ENCODE results near the gene ATP11C. TPM values are rescaled to one million over a fixed set of nuclear protein-coding genes. Genes with fewer than 3 reads are reported as not detected.
"Not testable (repeated sequence)": the region's sequence is repeated elsewhere in the genome, so short reads cannot be mapped to it uniquely, and the experiment has no call there.

ATP11C gene
- total and polyA plus RNA-seq, 10 of the 15 experiments (the other 5 are each of a cell fraction or from before 2014, with no cell fraction given), result 16.2 to 44.0 (median 24.8) TPM

GRCh38 chrX:139842326-139843185 is 90.3 kb downstream of the ATP11C start (continued):
- TF ChIP-seq, protein P1, sequence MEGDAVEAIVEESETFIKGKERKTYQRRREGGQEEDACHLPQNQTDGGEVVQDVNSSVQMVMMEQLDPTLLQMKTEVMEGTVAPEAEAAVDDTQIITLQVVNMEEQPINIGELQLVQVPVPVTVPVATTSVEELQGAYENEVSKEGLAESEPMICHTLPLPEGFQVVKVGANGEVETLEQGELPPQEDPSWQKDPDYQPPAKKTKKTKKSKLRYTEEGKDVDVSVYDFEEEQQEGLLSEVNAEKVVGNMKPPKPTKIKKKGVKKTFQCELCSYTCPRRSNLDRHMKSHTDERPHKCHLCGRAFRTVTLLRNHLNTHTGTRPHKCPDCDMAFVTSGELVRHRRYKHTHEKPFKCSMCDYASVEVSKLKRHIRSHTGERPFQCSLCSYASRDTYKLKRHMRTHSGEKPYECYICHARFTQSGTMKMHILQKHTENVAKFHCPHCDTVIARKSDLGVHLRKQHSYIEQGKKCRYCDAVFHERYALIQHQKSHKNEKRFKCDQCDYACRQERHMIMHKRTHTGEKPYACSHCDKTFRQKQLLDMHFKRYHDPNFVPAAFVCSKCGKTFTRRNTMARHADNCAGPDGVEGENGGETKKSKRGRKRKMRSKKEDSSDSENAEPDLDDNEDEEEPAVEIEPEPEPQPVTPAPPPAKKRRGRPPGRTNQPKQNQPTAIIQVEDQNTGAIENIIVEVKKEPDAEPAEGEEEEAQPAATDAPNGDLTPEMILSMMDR (IDR thresholded peaks at IDR 0.05 in 2 of 3, conservative IDR thresholded peaks at IDR 0.05 in 1 of 3; ENCODE audit: control insufficient read depth in 2 of 3, extremely low read depth in 1 of 3, insufficient read depth in 1 of 3, low read depth in 3 of 3, low read length in 3 of 3), result no peak

DNA sequence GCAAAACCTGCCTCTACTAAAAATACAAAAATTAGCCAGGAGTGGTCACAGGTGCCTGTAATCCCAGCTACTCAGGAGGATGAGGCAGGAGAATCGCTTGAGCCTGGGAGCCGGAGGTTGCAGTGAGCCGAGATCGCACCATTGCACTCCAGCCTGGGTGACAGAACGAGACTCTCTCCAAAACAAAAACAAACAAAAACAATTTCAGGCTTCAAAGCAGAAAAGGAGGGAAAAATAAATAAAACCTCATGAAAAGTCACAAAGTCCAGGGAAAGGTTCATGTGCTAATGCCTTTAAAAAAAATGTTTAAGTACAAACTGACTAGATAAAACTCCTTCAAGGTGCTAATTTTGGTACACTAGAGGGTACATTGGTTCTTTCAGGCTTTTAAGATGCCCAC is 96.5 kb downstream of the ATP11C start:
- CTCF ChIA-PET; RAD21 ChIA-PET (ENCODE audit: unreplicated experiment); H3K79me2 ChIP-seq (ENCODE audit: control insufficient read depth, insufficient read depth, low read length); H3K9me3 ChIP-seq (replicated peaks; ENCODE audit: control insufficient read depth, insufficient read depth, low read length); ATAC-seq; H3K4me3 ChIP-seq; H3K27ac ChIP-seq (ENCODE audit: control insufficient read depth, insufficient read depth); POLR2A ChIA-PET; H4K20me1 ChIP-seq (ENCODE audit: control insufficient read depth, insufficient read depth); H3K36me3 ChIP-seq (ENCODE audit: control insufficient read depth in 2 of 2, insufficient read depth in 2 of 2, low read length in 1 of 2); H3K9ac ChIP-seq (ENCODE audit: control insufficient read depth, insufficient read depth, low read length); in situ Hi-C loops (cut with MboI); H3K4me2 ChIP-seq (ENCODE audit: control insufficient read depth, insufficient read depth); H2AFZ ChIP-seq (ENCODE audit: control insufficient read depth, low read depth, low read length); DNase-seq (ENCODE audit: low read depth, low spot score); BruUV-seq (replicated peaks); intact Hi-C loops (cut with micrococcal nuclease; ENCODE audit: unreplicated experiment); H3K4me1 ChIP-seq (ENCODE audit: control insufficient read depth, insufficient read depth, low read length); FAIRE-seq; SMC1A ChIA-PET (ENCODE audit: uncharacterized antibody, unreplicated experiment); H3K27me3 ChIP-seq (replicated peaks in 1 of 2; ENCODE audit: control insufficient read depth in 2 of 2, insufficient read depth in 2 of 2, low read length in 1 of 2): not testable (repeated sequence)
- WGBS (ENCODE audit: insufficient coverage, insufficient replicate concordance, low lambda C conversion rate, missing lambda C conversion rate), result 86% methylated on average over 5 of the region's 5 CpGs

GRCh38 chrX:139834879-139835278 is 98.0 kb downstream of the ATP11C start:
- ChIA-PET SMC1A (ENCODE audit: uncharacterized antibody, unreplicated experiment) (interaction anchor here (1.5 kb wide), 1 partner anchor 27 kb away, joined by 3 read pairs; no protein-coding TSS in a partner anchor), POLR2A (interaction anchor here (0.6 to 0.9 kb wide), 3 partner anchors 10 to 36 kb away, joined by 3 to 4 read pairs (median 3); no protein-coding TSS in a partner anchor), CTCF (no interaction called here), RAD21 (ENCODE audit: unreplicated experiment) (no interaction called here)
- Histone ChIP-seq H3K4me3 (no peak overlapping the region), H2AFZ (ENCODE audit: control insufficient read depth, low read depth, low read length) (no peak overlapping the region), H3K9me3 (replicated peaks; ENCODE audit: control insufficient read depth, insufficient read depth, low read length) (no peaks in the 10 kb centered on the region; the same call in 2 of the 3 replicates), H3K27ac (ENCODE audit: control insufficient read depth, insufficient read depth) (no peak overlapping the region), H3K4me2 (ENCODE audit: control insufficient read depth, insufficient read depth) (no peak overlapping the region), H4K20me1 (ENCODE audit: control insufficient read depth, insufficient read depth) (no peaks in the 10 kb centered on the region), H3K27me3 (replicated peaks in 1 of 2; ENCODE audit: control insufficient read depth in 2 of 2, insufficient read depth in 2 of 2, low read length in 1 of 2) (no peaks in the 10 kb centered on the region), H3K36me3 (ENCODE audit: control insufficient read depth in 2 of 2, insufficient read depth in 2 of 2, low read length in 1 of 2) (no peaks in the 10 kb centered on the region), H3K4me1 (ENCODE audit: control insufficient read depth, insufficient read depth, low read length) (peaks cover 7% of the 10 kb centered on the region), H3K79me2 (ENCODE audit: control insufficient read depth, insufficient read depth, low read length) (peaks cover 2% of the 10 kb centered on the region), H3K9ac (ENCODE audit: control insufficient read depth, insufficient read depth, low read length) (no peak overlapping the region)
- FAIRE-seq, result no peak
- no peak for ATAC-seq
- DNase-seq (ENCODE audit: low read depth, low spot score), result no peak
- in situ Hi-C loops (cut with MboI), result no loop called here
- intact Hi-C loops (cut with micrococcal nuclease; ENCODE audit: unreplicated experiment), result no loop called here
- no TSS peak for BruUV-seq (replicated peaks)
- TF ChIP-seq NFYA (IDR thresholded peaks at IDR 0.05; ENCODE audit: borderline replicate concordance, low read depth, low read length), result no peak
- no peak for TF ChIP-seq HDAC2 (IDR thresholded peaks at IDR 0.05)
- TF ChIP-seq YY1 (IDR thresholded peaks at IDR 0.05; ENCODE audit: low read depth, low read length), result no peak
- no peak for TF ChIP-seq FOXM1 (IDR thresholded peaks at IDR 0.05; ENCODE audit: low read depth, low read length)
- TF ChIP-seq RELB (IDR thresholded peaks at IDR 0.05; ENCODE audit: low read depth), result no peak
- no peak for TF ChIP-seq ZBTB33 (IDR thresholded peaks at IDR 0.05)
- TF ChIP-seq CHD1 (IDR thresholded peaks at IDR 0.05; ENCODE audit: low read depth, low read length), result no peak
